AG08396 (cell line): ENCODE results near the gene GABRB3.
A peak's percentile ranks its signal among the peaks of the same experiment; 100 is the strongest.

Experiments used
- DNase-seq: peaks from one replicate; pipeline ENCODE4 v3.0.0; 2012; ENCODE audit warnings: low spot score, mixed read lengths

The GABRB3 gene

GRCh38 chr15:26772154-26773066, at the start of gene GABRB3:
Gene GABRB3 (minus strand): TSS chr15:26773066.
- DNase-seq: peak; percentile 21

GRCh38 chr15:26807517-26808427, 34.9 kb upstream of the GABRB3 start:
- DNase-seq: no peak

- no peak for DNase-seq
Measured at GRCh38 chr15:26806574-26806973, 33.7 kb upstream of the GABRB3 start.

- DNase-seq: no peak
Measured at GRCh38 chr15:26806151-26806550, 33.3 kb upstream of the GABRB3 start.

GRCh38 chr15:26805470-26805869, 32.6 kb upstream of the GABRB3 start:
- no peak for DNase-seq

GRCh38 chr15:26804063-26804804, 31.4 kb upstream of the GABRB3 start:
- no peak for DNase-seq

GRCh38 chr15:26790118-26790517, 17.3 kb upstream of the GABRB3 start:
- no peak for DNase-seq

GRCh38 chr15:26781816-26782215, 8.9 kb upstream of the GABRB3 start:
- DNase-seq: no peak

- DNase-seq: peak; percentile 8
Measured at GRCh38 chr15:26773917-26774316, 1.1 kb upstream of the GABRB3 start.

- DNase-seq: peak; percentile 59
Measured at GRCh38 chr15:26773067-26773877, 406 bp upstream of the GABRB3 start.

- DNase-seq: peak; percentile 28
Measured at GRCh38 chr15:26771578-26772153, 1.2 kb downstream of the GABRB3 start.

- DNase-seq: no peak
Measured at GRCh38 chr15:26771168-26771567, 1.7 kb downstream of the GABRB3 start.

- no peak for DNase-seq
Measured at GRCh38 chr15:26767169-26767670, 5.6 kb downstream of the GABRB3 start.

- no peak for DNase-seq
Measured at GRCh38 chr15:26766262-26766661, 6.6 kb downstream of the GABRB3 start.

- no peak for DNase-seq
Measured at GRCh38 chr15:26759986-26760385, 12.9 kb downstream of the GABRB3 start.

- DNase-seq: no peak
Measured at GRCh38 chr15:26758079-26758478, 14.8 kb downstream of the GABRB3 start.

- DNase-seq: no peak
Measured at GRCh38 chr15:26757141-26757540, 15.7 kb downstream of the GABRB3 start.

- DNase-seq: no peak
Measured at GRCh38 chr15:26744894-26745293, 28.0 kb downstream of the GABRB3 start.

GRCh38 chr15:26739791-26740190, 33.1 kb downstream of the GABRB3 start:
- no peak for DNase-seq

GRCh38 chr15:26738996-26739395, 33.9 kb downstream of the GABRB3 start:
- DNase-seq: no peak
